Measurements from ENCODE around the gene MAGI1. TPM values are rescaled to one million over a fixed set of nuclear protein-coding genes. Genes with fewer than 3 reads are reported as not detected.

The MAGI1 gene
- total RNA-seq, 1 experiment from 2014 or later = 58.2 TPM

DNA sequence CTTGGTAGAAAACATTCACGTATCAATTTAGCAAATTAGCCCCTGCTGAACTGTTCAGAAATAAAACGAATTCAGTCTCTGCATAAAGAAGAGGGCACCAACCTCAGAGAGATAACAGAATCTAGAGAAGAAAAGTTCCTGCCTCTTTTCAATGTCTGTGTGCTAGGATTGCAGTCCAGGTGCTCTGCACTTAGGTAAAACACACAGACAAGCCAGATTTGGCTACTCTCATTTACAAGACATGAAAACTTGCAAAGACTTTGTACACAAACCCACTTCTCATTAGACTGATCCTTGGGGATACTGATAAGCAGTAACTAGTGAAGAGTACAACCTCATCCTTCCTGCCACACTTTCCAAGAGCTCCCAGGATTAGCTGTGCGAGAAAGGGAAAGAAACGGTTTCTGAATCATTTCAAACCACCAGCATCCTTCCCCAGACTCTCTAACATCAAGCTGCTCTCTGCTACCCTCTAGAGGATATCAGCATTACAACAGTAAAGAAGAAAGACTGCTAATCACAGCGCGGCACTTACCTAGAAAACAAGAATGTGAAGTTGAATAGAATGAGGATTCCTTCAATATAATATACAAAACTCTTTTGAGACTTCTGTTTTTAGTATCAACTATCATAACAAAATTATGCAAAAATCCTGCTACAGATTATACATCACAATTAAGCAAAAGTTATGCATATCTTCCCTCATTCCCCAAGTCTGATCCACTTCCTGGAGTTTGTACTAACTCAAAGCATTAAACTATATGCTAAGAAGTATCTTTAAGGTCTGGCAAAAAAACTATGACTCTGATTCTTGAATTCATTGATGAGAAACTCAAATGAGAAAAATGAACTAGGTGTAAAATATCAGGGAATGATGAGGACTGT is 306.4 kb downstream of the MAGI1 start:
- Mint-ChIP-seq H3K27me3 (ENCODE audit: low read depth) (no peaks in the 10 kb centered on the region), H3K4me1 (peaks cover 54% of the 10 kb centered on the region), H3K4me3 (no peak overlapping the region), H3K36me3 (no peaks in the 10 kb centered on the region), H3K27ac (peak overlapping the region; percentile 51; the same call in 1 of the 2 replicates), H3K9me3 (no peaks in the 10 kb centered on the region)
- CTCF ChIA-PET = interaction anchor here (0.6 to 3.1 kb wide), 22 partner anchors 9 to 422 kb away, joined by 3 to 16 read pairs (median 3); no protein-coding TSS in a partner anchor
- POLR2A ChIA-PET = no interaction called here
- DNase-seq (ENCODE audit: low spot score) = no peak
- ATAC-seq = peak; percentile 86
- TF ChIP-seq KAT7 (CRISPR knock-in tag; IDR thresholded peaks at IDR 0.05; ENCODE audit: borderline replicate concordance) (no peak), CTCF (IDR thresholded peaks at IDR 0.05) (peak; percentile 40; the same call in 1 of the 2 replicates), PRDM15 (CRISPR knock-in tag; IDR thresholded peaks at IDR 0.05) (0 out of 2 replicates have a peak, but pooled peaks have one; percentile 31)
- TF ChIP-seq, protein P1, sequence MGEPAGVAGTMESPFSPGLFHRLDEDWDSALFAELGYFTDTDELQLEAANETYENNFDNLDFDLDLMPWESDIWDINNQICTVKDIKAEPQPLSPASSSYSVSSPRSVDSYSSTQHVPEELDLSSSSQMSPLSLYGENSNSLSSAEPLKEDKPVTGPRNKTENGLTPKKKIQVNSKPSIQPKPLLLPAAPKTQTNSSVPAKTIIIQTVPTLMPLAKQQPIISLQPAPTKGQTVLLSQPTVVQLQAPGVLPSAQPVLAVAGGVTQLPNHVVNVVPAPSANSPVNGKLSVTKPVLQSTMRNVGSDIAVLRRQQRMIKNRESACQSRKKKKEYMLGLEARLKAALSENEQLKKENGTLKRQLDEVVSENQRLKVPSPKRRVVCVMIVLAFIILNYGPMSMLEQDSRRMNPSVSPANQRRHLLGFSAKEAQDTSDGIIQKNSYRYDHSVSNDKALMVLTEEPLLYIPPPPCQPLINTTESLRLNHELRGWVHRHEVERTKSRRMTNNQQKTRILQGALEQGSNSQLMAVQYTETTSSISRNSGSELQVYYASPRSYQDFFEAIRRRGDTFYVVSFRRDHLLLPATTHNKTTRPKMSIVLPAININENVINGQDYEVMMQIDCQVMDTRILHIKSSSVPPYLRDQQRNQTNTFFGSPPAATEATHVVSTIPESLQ (CRISPR knock-in tag; IDR thresholded peaks at IDR 0.05) = no peak
- TF ChIP-seq, protein P2, sequence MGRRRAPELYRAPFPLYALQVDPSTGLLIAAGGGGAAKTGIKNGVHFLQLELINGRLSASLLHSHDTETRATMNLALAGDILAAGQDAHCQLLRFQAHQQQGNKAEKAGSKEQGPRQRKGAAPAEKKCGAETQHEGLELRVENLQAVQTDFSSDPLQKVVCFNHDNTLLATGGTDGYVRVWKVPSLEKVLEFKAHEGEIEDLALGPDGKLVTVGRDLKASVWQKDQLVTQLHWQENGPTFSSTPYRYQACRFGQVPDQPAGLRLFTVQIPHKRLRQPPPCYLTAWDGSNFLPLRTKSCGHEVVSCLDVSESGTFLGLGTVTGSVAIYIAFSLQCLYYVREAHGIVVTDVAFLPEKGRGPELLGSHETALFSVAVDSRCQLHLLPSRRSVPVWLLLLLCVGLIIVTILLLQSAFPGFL (CRISPR knock-in tag; IDR thresholded peaks at IDR 0.05; ENCODE audit: borderline replicate concordance) = no peak

DNA sequence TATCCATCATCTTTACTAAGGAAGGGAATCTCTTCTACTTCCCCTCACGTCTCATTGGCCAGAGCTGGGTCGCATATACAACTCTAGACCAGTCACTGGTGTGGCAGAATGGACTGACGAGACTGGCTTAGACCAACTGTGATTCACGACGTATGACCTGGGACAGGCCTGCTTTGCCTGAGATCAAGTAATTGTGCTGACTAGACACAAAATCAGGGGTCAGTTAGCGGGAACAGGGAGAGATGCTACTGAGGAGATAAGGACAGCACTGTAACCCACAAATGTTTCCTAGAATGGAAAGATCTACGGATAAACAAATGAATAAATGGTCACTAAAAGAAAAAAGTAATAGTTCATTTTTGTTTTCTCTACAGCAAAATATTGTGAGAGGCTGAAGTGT is 308.3 kb downstream of the MAGI1 start:
- no peak overlapping the region for H3K4me3 Mint-ChIP-seq
- H3K9me3 Mint-ChIP-seq = no peaks in the 10 kb centered on the region
- no peak for DNase-seq (ENCODE audit: low spot score)
- peaks cover 58% of the 10 kb centered on the region for H3K4me1 Mint-ChIP-seq
- no peaks in the 10 kb centered on the region for H3K27me3 Mint-ChIP-seq (ENCODE audit: low read depth)
- no peak overlapping the region for H3K27ac Mint-ChIP-seq
- TF ChIP-seq ESRRA (CRISPR knock-in tag; IDR thresholded peaks at IDR 0.05; ENCODE audit: borderline replicate concordance) (no peak), CREB1 (CRISPR knock-in tag; IDR thresholded peaks at IDR 0.05) (no peak), SMAD4 (CRISPR knock-in tag; IDR thresholded peaks at IDR 0.05) (no peak), EMX1 (CRISPR knock-in tag; IDR thresholded peaks at IDR 0.05) (no peak), ZNF423 (CRISPR knock-in tag; IDR thresholded peaks at IDR 0.05) (no peak), MXD4 (CRISPR knock-in tag; IDR thresholded peaks at IDR 0.05; ENCODE audit: borderline replicate concordance) (no peak), ATF1 (CRISPR knock-in tag; IDR thresholded peaks at IDR 0.05) (no peak), AFF4 (CRISPR knock-in tag; IDR thresholded peaks at IDR 0.05; ENCODE audit: borderline replicate concordance) (no peak), NR3C1 (CRISPR knock-in tag; conservative IDR thresholded peaks at IDR 0.05; ENCODE audit: low read depth) (no peak), TCF7 (CRISPR knock-in tag; IDR thresholded peaks at IDR 0.05; ENCODE audit: low read depth) (no peak)
- no peaks in the 10 kb centered on the region for H3K36me3 Mint-ChIP-seq
- ChIA-PET POLR2A (no interaction called here), CTCF (interaction anchor here (3.1 kb wide), 1 partner anchor 57 kb away, joined by 11 read pairs; no protein-coding TSS in a partner anchor)
- ATAC-seq = no peak

Data from WTC11 (cell line).